NT2/D1 (cell line): ENCODE measurements around the gene ADAMTSL2.

Experiments
- DNase-seq: peaks from one replicate; pipeline ENCODE4 v3.0.0-alpha.2; 2011; ENCODE audit warnings: low read depth, low spot score
- H3K27me3 ChIP-seq: 2 replicates; pipeline ENCODE4 v1.6.0; 2011; ENCODE audit warnings: mild to moderate bottlenecking; ENCODE audit not compliant: insufficient read length, insufficient read depth
- H3K36me3 ChIP-seq: 2 replicates; pipeline ENCODE4 v1.6.1; 2011; ENCODE audit warnings: mild to moderate bottlenecking, low read length, mixed read lengths; ENCODE audit not compliant: insufficient read depth, insufficient read length
- H3K4me1 ChIP-seq: 2 replicates; pipeline ENCODE4 v1.5.1; 2011; ENCODE audit not compliant: insufficient read depth, insufficient read length
- H3K4me3 ChIP-seq: 2 replicates; pipeline ENCODE4 v1.5.1; 2011; ENCODE audit warnings: low read depth; ENCODE audit not compliant: insufficient read length
- H3K9ac ChIP-seq: 2 replicates; pipeline ENCODE4 v1.6.0; 2011; ENCODE audit warnings: low read depth; ENCODE audit not compliant: insufficient read length
- H3K9me3 ChIP-seq: 2 replicates; pipeline ENCODE4 v1.5.1; 2011; ENCODE audit warnings: mild to moderate bottlenecking, low read length; ENCODE audit not compliant: insufficient read depth
- SUZ12 ChIP-seq: IDR thresholded peaks from 2 replicates; pipeline ENCODE4 v1.6.1; 2011; ENCODE audit not compliant: insufficient read length, insufficient read depth; ENCODE audit errors: extremely low read depth
- YY1 ChIP-seq: IDR thresholded peaks from 2 replicates; pipeline ENCODE4 v1.6.1; 2011; ENCODE audit not compliant: insufficient read length, insufficient read depth
- ZNF274 ChIP-seq: IDR thresholded peaks from 2 replicates; pipeline ENCODE4 v1.6.1; 2011; ENCODE audit warnings: mild to moderate bottlenecking, low read depth, low read length

Gene ADAMTSL2

DNA sequence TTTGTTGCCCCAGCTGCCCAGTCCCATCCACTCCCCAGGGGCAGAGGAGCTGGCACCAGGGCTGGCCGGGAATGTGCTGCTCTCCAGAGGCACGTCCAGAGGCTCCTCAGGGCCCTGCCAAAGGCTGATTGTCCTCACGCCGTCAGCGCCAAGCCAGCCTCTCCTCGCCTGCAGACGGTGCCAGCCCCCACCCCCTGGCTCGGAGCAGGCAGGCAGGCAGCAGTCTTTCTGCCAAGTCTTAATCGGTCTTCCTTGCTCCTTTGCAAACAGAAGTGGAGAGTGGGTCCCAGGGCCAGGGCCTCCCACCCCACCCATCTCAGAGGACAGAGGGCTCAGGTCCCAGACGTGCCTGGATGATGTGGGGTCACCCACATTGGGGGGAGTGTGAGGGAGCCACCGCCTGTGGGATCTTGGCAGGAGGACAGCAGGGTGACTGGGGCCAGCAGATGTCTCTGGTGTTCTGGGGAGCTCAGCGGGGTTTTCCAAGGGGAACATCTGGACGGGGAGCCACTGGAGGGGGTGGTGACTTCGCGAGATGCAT, 38.4 kb downstream of the ADAMTSL2 start:
- no peak overlapping the region for H3K9ac ChIP-seq
- no peak overlapping the region for H3K4me3 ChIP-seq
- no peaks in the 10 kb centered on the region for H3K9me3 ChIP-seq
- TF ChIP-seq YY1 (no peak), ZNF274 (no peak), SUZ12 (no peak)
- peaks cover 32% of the 10 kb centered on the region for H3K4me1 ChIP-seq
- DNase-seq: no peak
- H3K27me3 ChIP-seq: no peaks in the 10 kb centered on the region
- no peaks in the 10 kb centered on the region for H3K36me3 ChIP-seq

DNA sequence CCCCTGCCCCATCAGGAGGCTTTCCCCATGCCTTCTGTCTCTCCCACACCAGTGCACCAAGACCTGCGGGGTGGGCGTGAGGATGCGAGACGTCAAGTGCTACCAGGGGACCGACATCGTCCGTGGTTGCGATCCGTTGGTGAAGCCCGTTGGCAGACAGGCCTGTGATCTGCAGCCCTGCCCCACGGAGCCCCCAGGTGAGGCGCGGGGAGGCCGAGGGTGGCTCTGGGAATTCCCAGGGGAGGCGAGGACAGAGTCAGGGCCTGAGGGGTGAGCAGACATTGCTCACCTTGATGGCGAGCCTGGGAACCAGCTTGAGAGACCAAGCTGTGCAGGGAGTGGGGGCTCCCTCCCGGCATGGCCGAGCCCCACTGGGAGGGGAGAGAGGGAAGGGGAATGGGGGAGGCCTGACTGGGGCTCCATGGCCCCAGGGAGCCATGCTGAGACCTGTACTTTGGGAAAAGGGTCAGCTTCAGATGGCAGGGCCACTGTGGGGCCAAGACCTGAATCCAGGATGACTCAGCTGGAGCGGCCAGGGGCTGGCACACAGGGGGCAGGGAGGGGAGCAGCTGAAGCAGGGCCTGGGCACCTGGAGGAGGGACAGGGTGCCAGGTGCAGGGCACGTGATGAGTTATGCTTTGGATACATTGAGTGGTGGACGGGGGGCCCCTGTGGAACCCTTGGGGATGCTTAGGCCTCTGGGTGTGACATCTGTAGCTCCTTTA, 39.4 kb downstream of the ADAMTSL2 start:
- no peak for DNase-seq
- no peaks in the 10 kb centered on the region for H3K9me3 ChIP-seq

GRCh38 chr9:133574771-133575170, 40.3 kb downstream of the ADAMTSL2 start:
- Histone ChIP-seq H3K36me3 (no peaks in the 10 kb centered on the region), H3K27me3 (no peaks in the 10 kb centered on the region), H3K4me3 (no peak overlapping the region), H3K9ac (no peak overlapping the region), H3K9me3 (no peaks in the 10 kb centered on the region), H3K4me1 (peaks cover 42% of the 10 kb centered on the region)
- TF ChIP-seq ZNF274: no peak
- TF ChIP-seq SUZ12: no peak
- TF ChIP-seq YY1: no peak
- no peak for DNase-seq

More for the DNA sequence above, 39.4 kb downstream of the ADAMTSL2 start:
- Histone ChIP-seq H3K9ac (no peak overlapping the region), H3K27me3 (no peaks in the 10 kb centered on the region), H3K36me3 (no peaks in the 10 kb centered on the region), H3K4me3 (no peak overlapping the region), H3K4me1 (peaks cover 38% of the 10 kb centered on the region)
- TF ChIP-seq ZNF274 (no peak), YY1 (no peak), SUZ12 (no peak)

DNA sequence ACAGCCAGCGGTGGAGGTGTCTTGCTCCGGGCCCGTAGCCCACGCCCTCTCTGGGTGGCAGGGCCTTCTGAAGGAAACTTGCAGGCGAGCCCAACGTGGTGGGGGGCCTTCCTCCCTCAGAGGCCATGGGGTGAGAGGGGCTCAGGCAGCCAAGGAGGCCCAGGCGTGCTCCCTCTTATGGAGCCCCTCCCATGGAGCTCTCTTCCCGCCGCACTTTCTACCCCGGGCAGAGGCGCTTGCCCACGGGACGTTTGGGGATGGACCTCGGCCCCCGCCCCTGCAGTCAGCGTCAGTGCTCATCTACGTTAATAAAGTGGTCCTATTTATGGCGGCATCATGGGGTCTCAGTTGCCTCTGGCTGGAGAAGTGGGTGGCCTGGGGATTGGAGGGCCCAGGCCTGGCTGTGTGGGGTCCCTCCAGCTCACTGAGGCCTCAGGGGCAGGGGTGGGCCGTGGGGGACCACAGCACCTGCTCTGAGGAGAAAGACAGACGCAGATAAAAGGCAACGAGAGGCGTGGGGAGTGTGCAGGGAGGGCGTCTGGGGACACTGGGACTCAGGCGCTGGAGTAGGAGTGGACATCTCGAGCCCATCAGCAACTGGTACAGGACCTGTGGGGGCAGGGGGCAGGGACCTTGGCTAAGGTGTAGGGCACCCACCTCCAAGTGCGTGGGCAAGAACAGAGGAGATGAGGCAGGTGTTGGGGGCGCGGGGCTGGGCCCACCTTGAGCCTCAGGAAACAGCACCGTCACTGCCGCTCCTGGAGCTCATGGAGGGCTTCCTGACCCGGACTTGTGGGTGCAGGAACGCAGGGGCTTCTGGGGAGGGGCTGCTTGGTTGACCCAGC, 40.9 kb downstream of the ADAMTSL2 start:
- H3K36me3 ChIP-seq: no peaks in the 10 kb centered on the region
- H3K9me3 ChIP-seq: no peaks in the 10 kb centered on the region
- no peak for DNase-seq
- peaks cover 36% of the 10 kb centered on the region for H3K4me1 ChIP-seq
- TF ChIP-seq YY1 (no peak), ZNF274 (no peak), SUZ12 (no peak)
- no peaks in the 10 kb centered on the region for H3K27me3 ChIP-seq
- peak overlapping the region; percentile 36 for H3K9ac ChIP-seq
- no peak overlapping the region for H3K4me3 ChIP-seq

GRCh38 chr9:133576031-133576874, 41.7 kb downstream of the ADAMTSL2 start:
- Histone ChIP-seq H3K4me3 (peak overlapping the region; percentile 4), H3K36me3 (no peaks in the 10 kb centered on the region), H3K9ac (peak overlapping the region; percentile 67), H3K9me3 (no peaks in the 10 kb centered on the region), H3K27me3 (no peaks in the 10 kb centered on the region), H3K4me1 (peaks cover 31% of the 10 kb centered on the region)
- DNase-seq: no peak
- TF ChIP-seq SUZ12: no peak
- no peak for TF ChIP-seq YY1
- no peak for TF ChIP-seq ZNF274

DNA sequence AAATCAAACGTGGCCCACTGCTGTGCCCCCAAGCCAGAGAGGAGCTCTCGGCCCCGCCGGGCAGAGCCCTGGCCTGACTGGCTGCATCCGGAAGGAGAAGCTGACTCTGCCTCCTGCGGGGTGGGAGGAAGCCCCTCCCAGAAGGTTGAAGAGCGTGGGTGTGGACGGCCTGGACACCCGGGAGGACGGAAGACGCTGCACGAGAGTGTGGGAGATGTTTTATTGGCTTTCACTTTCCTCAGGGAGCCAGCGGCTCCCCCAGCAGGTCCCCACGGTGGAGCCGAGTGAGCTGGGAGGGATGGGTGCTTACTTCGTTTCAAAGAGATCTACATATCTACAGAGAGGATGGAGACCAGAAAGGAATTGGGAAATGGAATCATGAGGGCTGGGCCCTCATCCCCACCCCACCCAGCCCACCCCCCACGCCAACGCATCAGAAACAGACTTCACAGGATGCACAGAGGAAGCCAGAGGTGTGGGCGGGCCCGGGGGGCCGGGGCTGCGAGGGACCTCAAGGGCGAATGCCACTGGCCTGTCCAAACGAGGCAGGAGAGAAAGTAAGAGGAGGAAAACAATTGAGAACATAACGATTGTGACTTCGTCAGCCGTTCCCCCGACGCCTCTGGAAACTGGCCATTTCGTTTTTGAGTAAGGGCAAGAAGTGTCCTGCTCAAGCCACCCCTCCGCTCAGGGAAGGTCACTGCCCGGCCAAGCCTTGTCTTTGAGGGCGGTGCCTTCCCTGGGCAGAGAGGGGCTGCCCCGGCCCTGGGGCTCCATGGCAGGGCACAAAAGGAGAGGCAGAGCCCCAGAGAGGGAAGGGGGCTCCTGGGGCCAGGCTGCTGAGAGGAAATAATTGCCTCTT, 42.6 kb downstream of the ADAMTSL2 start:
- Histone ChIP-seq H3K9me3 (no peaks in the 10 kb centered on the region), H3K36me3 (no peaks in the 10 kb centered on the region), H3K9ac (peak overlapping the region; percentile 67), H3K4me3 (peak overlapping the region; percentile 4), H3K4me1 (peaks cover 31% of the 10 kb centered on the region), H3K27me3 (no peaks in the 10 kb centered on the region)
- no peak for DNase-seq
- TF ChIP-seq SUZ12: no peak
- no peak for TF ChIP-seq ZNF274
- TF ChIP-seq YY1: no peak
